WTC11 (cell line): Measurements from ENCODE around the gene SVEP1. TPM values are rescaled to one million over a fixed set of nuclear protein-coding genes. Genes with fewer than 3 reads are reported as not detected.

Experiments used
- ATAC-seq: fragments of 200-7000 bp; cut with Tn5 transposase; 2 replicates; pipeline ENCODE4 v1.10.0; 2021; ENCODE audit warnings: mild to moderate bottlenecking, moderate library complexity
- CTCF ChIA-PET: fragments of 300-600 bp; sonication (Branson Sonifier 250); formaldehyde crosslinking; loops from one replicate; lab custom pipeline; 2021; ENCODE audit warnings: antibody characterized with exemption; lab: Charles Lee
- POLR2A ChIA-PET: fragments of 350-600 bp; sonication (Branson Sonifier 250); formaldehyde crosslinking; loops from one replicate; lab custom pipeline; 2021; ENCODE audit warnings: antibody characterized with exemption; lab: Charles Lee
- DNase-seq: peaks from one replicate; pipeline ENCODE4 v3.0.0; 2021; ENCODE audit warnings: low spot score
- H3K27ac Mint-ChIP-seq: 2 replicates; pipeline ENCODE4 v1.8.0; 2021; ENCODE audit warnings: mixed read lengths
- H3K27me3 Mint-ChIP-seq: 2 replicates; pipeline ENCODE4 v1.8.0; 2021; ENCODE audit warnings: low read depth, mild to moderate bottlenecking, moderate library complexity, mixed read lengths
- H3K36me3 Mint-ChIP-seq: 2 replicates; pipeline ENCODE4 v1.8.0; 2021; ENCODE audit warnings: mixed read lengths
- H3K4me1 Mint-ChIP-seq: 2 replicates; pipeline ENCODE4 v1.8.0; 2022; ENCODE audit warnings: mixed read lengths
- H3K4me3 Mint-ChIP-seq: 2 replicates; pipeline ENCODE4 v1.8.0; 2021; ENCODE audit warnings: mild to moderate bottlenecking, moderate library complexity, mixed read lengths
- H3K9me3 Mint-ChIP-seq: 2 replicates; pipeline ENCODE4 v1.8.0; 2021; ENCODE audit warnings: mixed read lengths
- ATF1 ChIP-seq: sonication (generic); formaldehyde crosslinking; IDR thresholded peaks from 2 replicates; pipeline ENCODE4 v1.8.1; 2023; ENCODE audit warnings: mild to moderate bottlenecking, moderate library complexity, missing genetic modification reagents
- ESRRA ChIP-seq: sonication (generic); formaldehyde crosslinking; IDR thresholded peaks from 2 replicates; pipeline ENCODE4 v1.8.1; 2022; ENCODE audit warnings: mild to moderate bottlenecking, missing genetic modification reagents, borderline replicate concordance
- ETV6 ChIP-seq: sonication (generic); formaldehyde crosslinking; IDR thresholded peaks from 2 replicates; pipeline ENCODE4 v1.8.1; 2022; ENCODE audit warnings: mild to moderate bottlenecking, missing genetic modification reagents
- FOXK1 ChIP-seq: sonication (generic); formaldehyde crosslinking; IDR thresholded peaks from 2 replicates; pipeline ENCODE4 v1.8.0; 2022; ENCODE audit warnings: mild to moderate bottlenecking, moderate library complexity, missing genetic modification reagents
- GRHL2 ChIP-seq: fragments of 250-450 bp; sonication (Bioruptor Pico); IDR thresholded peaks from 2 replicates; pipeline ENCODE4 v1.8.0; 2022; ENCODE audit warnings: mild to moderate bottlenecking, moderate library complexity; ENCODE audit not compliant: insufficient replicate concordance, severe bottlenecking
- NR3C1 ChIP-seq: sonication (generic); formaldehyde crosslinking; conservative IDR thresholded peaks from 2 replicates; pipeline ENCODE4 v1.8.1; 2023; ENCODE audit warnings: low read depth, mild to moderate bottlenecking, missing genetic modification reagents
- SOX15 ChIP-seq: fragments of 250-450 bp; sonication (Bioruptor Pico); IDR thresholded peaks from 2 replicates; pipeline ENCODE4 v1.9.0; 2021; ENCODE audit warnings: mild to moderate bottlenecking
- SP1 ChIP-seq: sonication (generic); formaldehyde crosslinking; conservative IDR thresholded peaks from 2 replicates; pipeline ENCODE4 v1.8.1; 2022; ENCODE audit warnings: missing genetic modification reagents
- ZNF121 ChIP-seq: sonication (generic); formaldehyde crosslinking; IDR thresholded peaks from 2 replicates; pipeline ENCODE4 v1.8.0; 2023; ENCODE audit warnings: missing genetic modification reagents
- ZNF317 ChIP-seq: sonication (generic); formaldehyde crosslinking; IDR thresholded peaks from 2 replicates; pipeline ENCODE4 v1.8.1; 2023; ENCODE audit warnings: low read depth, mild to moderate bottlenecking, moderate library complexity, missing genetic modification reagents, borderline replicate concordance
- ZNF396 ChIP-seq: fragments of 250-450 bp; sonication (Bioruptor Pico); IDR thresholded peaks from 2 replicates; pipeline ENCODE4 v1.8.0; 2021; ENCODE audit warnings: mild to moderate bottlenecking, moderate library complexity, borderline replicate concordance
- total RNA-seq: library from RNA; stranded (reverse); gene quantifications from 3 replicates; pipeline ENCODE4 v1.2.3, GENCODE V29; 2021
- TF ChIP-seq, protein P1 (sequence below): sonication (generic); formaldehyde crosslinking; IDR thresholded peaks from 2 replicates; pipeline ENCODE4 v1.8.0; 2022; ENCODE audit warnings: missing genetic modification reagents
- TF ChIP-seq, protein P2 (sequence below): sonication (generic); formaldehyde crosslinking; conservative IDR thresholded peaks from 2 replicates; pipeline ENCODE4 v1.8.1; 2023; ENCODE audit warnings: mild to moderate bottlenecking, low read depth, missing genetic modification reagents, moderate library complexity
- TF ChIP-seq, protein P3 (sequence below): fragments of 250-450 bp; sonication (Bioruptor Pico); IDR thresholded peaks from 2 replicates; pipeline ENCODE4 v1.9.0; 2021; ENCODE audit warnings: mild to moderate bottlenecking
- TF ChIP-seq, protein P4 (sequence below): sonication (generic); formaldehyde crosslinking; IDR thresholded peaks from 2 replicates; pipeline ENCODE4 v1.8.0; 2022; ENCODE audit warnings: mild to moderate bottlenecking, missing genetic modification reagents
- TF ChIP-seq, protein P5 (sequence below): sonication (generic); formaldehyde crosslinking; IDR thresholded peaks from 2 replicates; pipeline ENCODE4 v1.8.1; 2023; ENCODE audit warnings: mild to moderate bottlenecking, missing genetic modification reagents
- TF ChIP-seq, protein P6 (sequence below): sonication (generic); formaldehyde crosslinking; conservative IDR thresholded peaks from 2 replicates; pipeline ENCODE4 v1.8.1; 2022; ENCODE audit warnings: mild to moderate bottlenecking, missing genetic modification reagents
- TF ChIP-seq, protein P7 (sequence below): fragments of 250-450 bp; sonication (Bioruptor Pico); IDR thresholded peaks from 2 replicates; pipeline ENCODE4 v1.9.0; 2021; ENCODE audit warnings: mild to moderate bottlenecking
- TF ChIP-seq, protein P8 (sequence below): sonication (generic); formaldehyde crosslinking; IDR thresholded peaks from 2 replicates; pipeline ENCODE4 v1.8.0; 2022; ENCODE audit warnings: mild to moderate bottlenecking, missing genetic modification reagents

The SVEP1 gene
- total RNA-seq, 1 experiment from 2014 or later: 0.74 TPM

DNA sequence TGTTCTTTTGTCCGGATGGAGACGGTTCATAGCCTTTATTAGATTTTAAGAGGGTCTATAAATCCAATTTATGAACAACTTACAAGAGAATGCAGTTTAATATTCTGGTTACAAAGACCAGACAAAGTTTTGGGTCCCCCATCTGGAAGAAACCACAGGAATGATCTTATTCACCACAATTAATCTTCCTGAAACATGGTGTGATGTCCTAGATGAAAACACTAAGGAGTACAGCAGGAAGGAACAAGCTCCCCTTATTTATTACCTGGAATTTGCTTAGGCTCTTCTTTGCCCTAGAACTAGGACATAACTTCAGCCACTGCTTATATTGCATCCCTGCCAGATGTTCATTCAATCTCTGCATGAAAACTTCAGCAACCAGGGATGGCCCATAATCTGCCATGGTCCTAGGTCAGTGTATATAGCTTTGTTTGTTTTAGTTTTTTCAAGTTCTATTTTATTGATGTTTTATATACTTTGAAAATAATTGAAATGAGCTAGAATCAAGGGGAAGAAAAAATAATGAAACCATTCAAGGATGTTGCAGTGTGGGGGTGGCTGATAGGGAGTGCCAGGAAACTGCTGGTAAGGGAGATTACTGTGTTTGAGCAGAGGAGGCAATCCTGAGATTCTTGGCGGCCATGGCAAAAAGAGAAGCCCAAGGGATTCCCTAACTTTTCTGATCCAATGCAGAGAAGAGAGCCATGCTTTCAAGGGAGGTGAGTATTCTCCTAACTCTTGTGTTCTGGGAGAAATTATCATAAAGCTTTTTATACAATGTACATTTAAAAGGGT, 258.7 kb downstream of the SVEP1 start (continued):
- TF ChIP-seq, protein P1, sequence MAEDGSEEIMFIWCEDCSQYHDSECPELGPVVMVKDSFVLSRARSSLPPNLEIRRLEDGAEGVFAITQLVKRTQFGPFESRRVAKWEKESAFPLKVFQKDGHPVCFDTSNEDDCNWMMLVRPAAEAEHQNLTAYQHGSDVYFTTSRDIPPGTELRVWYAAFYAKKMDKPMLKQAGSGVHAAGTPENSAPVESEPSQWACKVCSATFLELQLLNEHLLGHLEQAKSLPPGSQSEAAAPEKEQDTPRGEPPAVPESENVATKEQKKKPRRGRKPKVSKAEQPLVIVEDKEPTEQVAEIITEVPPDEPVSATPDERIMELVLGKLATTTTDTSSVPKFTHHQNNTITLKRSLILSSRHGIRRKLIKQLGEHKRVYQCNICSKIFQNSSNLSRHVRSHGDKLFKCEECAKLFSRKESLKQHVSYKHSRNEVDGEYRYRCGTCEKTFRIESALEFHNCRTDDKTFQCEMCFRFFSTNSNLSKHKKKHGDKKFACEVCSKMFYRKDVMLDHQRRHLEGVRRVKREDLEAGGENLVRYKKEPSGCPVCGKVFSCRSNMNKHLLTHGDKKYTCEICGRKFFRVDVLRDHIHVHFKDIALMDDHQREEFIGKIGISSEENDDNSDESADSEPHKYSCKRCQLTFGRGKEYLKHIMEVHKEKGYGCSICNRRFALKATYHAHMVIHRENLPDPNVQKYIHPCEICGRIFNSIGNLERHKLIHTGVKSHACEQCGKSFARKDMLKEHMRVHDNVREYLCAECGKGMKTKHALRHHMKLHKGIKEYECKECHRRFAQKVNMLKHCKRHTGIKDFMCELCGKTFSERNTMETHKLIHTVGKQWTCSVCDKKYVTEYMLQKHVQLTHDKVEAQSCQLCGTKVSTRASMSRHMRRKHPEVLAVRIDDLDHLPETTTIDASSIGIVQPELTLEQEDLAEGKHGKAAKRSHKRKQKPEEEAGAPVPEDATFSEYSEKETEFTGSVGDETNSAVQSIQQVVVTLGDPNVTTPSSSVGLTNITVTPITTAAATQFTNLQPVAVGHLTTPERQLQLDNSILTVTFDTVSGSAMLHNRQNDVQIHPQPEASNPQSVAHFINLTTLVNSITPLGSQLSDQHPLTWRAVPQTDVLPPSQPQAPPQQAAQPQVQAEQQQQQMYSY (CRISPR knock-in tag): no peak
- TF ChIP-seq FOXK1 (CRISPR knock-in tag) (no peak), ESRRA (CRISPR knock-in tag) (no peak)

DNA sequence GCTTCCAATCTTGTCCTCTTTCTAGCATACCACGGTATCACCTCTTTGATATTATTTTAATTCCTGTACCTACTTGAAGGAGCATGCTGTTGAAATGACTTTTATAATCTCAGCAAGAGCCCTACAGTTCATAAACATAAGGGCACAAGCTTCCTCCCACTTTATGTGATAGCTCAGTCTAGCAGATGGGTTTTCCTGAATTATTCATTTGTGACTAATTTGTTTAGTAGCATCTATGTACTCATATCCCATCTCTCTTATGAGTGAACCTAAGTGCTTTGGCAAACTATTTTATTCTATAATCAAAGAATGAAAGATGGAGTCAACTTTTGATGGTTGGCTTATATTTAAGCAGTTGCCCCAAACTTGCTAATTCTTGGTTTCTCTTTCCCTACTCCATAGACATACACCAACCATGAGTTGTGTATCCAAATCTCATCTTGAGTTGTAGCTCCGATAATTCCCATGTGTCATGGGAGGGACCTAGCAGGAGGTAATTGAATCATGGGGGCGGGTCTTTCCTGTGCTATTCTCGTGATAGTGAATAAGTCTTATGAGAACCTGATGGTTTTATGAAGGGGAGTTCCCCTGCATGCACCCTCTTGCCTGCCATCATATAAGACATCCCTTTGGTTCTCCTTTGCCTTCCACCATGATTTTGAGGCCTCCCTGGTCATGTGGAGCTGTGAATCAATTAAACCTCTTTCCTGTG, 259.6 kb downstream of the SVEP1 start:
- ATAC-seq: no peak
- ChIA-PET CTCF (no interaction called here), POLR2A (no interaction called here)
- Mint-ChIP-seq H3K27ac (no peak overlapping the region), H3K9me3 (no peaks in the 10 kb centered on the region; the same call in 1 of the 2 replicates), H3K4me1 (peaks cover 8% of the 10 kb centered on the region), H3K27me3 (no peaks in the 10 kb centered on the region)
- TF ChIP-seq, protein P2, sequence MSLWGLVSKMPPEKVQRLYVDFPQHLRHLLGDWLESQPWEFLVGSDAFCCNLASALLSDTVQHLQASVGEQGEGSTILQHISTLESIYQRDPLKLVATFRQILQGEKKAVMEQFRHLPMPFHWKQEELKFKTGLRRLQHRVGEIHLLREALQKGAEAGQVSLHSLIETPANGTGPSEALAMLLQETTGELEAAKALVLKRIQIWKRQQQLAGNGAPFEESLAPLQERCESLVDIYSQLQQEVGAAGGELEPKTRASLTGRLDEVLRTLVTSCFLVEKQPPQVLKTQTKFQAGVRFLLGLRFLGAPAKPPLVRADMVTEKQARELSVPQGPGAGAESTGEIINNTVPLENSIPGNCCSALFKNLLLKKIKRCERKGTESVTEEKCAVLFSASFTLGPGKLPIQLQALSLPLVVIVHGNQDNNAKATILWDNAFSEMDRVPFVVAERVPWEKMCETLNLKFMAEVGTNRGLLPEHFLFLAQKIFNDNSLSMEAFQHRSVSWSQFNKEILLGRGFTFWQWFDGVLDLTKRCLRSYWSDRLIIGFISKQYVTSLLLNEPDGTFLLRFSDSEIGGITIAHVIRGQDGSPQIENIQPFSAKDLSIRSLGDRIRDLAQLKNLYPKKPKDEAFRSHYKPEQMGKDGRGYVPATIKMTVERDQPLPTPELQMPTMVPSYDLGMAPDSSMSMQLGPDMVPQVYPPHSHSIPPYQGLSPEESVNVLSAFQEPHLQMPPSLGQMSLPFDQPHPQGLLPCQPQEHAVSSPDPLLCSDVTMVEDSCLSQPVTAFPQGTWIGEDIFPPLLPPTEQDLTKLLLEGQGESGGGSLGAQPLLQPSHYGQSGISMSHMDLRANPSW (CRISPR knock-in tag): no peak
- TF ChIP-seq NR3C1 (CRISPR knock-in tag) (no peak), SP1 (no peak), SOX15 (CRISPR knock-in tag) (no peak), ZNF317 (no peak), ETV6 (CRISPR knock-in tag) (no peak), ZNF396 (CRISPR knock-in tag) (no peak), GRHL2 (no peak), ATF1 (CRISPR knock-in tag) (no peak), ZNF121 (no peak)
- TF ChIP-seq, protein P3, sequence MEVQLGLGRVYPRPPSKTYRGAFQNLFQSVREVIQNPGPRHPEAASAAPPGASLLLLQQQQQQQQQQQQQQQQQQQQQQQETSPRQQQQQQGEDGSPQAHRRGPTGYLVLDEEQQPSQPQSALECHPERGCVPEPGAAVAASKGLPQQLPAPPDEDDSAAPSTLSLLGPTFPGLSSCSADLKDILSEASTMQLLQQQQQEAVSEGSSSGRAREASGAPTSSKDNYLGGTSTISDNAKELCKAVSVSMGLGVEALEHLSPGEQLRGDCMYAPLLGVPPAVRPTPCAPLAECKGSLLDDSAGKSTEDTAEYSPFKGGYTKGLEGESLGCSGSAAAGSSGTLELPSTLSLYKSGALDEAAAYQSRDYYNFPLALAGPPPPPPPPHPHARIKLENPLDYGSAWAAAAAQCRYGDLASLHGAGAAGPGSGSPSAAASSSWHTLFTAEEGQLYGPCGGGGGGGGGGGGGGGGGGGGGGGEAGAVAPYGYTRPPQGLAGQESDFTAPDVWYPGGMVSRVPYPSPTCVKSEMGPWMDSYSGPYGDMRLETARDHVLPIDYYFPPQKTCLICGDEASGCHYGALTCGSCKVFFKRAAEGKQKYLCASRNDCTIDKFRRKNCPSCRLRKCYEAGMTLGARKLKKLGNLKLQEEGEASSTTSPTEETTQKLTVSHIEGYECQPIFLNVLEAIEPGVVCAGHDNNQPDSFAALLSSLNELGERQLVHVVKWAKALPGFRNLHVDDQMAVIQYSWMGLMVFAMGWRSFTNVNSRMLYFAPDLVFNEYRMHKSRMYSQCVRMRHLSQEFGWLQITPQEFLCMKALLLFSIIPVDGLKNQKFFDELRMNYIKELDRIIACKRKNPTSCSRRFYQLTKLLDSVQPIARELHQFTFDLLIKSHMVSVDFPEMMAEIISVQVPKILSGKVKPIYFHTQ: no peak
- TF ChIP-seq, protein P4, sequence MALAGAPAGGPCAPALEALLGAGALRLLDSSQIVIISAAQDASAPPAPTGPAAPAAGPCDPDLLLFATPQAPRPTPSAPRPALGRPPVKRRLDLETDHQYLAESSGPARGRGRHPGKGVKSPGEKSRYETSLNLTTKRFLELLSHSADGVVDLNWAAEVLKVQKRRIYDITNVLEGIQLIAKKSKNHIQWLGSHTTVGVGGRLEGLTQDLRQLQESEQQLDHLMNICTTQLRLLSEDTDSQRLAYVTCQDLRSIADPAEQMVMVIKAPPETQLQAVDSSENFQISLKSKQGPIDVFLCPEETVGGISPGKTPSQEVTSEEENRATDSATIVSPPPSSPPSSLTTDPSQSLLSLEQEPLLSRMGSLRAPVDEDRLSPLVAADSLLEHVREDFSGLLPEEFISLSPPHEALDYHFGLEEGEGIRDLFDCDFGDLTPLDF: no peak
- TF ChIP-seq, protein P5, sequence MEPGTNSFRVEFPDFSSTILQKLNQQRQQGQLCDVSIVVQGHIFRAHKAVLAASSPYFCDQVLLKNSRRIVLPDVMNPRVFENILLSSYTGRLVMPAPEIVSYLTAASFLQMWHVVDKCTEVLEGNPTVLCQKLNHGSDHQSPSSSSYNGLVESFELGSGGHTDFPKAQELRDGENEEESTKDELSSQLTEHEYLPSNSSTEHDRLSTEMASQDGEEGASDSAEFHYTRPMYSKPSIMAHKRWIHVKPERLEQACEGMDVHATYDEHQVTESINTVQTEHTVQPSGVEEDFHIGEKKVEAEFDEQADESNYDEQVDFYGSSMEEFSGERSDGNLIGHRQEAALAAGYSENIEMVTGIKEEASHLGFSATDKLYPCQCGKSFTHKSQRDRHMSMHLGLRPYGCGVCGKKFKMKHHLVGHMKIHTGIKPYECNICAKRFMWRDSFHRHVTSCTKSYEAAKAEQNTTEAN (CRISPR knock-in tag): no peak
- TF ChIP-seq, protein P6, sequence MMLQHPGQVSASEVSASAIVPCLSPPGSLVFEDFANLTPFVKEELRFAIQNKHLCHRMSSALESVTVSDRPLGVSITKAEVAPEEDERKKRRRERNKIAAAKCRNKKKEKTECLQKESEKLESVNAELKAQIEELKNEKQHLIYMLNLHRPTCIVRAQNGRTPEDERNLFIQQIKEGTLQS (CRISPR knock-in tag): no peak
- TF ChIP-seq, protein P7, sequence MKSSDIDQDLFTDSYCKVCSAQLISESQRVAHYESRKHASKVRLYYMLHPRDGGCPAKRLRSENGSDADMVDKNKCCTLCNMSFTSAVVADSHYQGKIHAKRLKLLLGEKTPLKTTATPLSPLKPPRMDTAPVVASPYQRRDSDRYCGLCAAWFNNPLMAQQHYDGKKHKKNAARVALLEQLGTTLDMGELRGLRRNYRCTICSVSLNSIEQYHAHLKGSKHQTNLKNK (CRISPR knock-in tag): no peak
- TF ChIP-seq, protein P8, sequence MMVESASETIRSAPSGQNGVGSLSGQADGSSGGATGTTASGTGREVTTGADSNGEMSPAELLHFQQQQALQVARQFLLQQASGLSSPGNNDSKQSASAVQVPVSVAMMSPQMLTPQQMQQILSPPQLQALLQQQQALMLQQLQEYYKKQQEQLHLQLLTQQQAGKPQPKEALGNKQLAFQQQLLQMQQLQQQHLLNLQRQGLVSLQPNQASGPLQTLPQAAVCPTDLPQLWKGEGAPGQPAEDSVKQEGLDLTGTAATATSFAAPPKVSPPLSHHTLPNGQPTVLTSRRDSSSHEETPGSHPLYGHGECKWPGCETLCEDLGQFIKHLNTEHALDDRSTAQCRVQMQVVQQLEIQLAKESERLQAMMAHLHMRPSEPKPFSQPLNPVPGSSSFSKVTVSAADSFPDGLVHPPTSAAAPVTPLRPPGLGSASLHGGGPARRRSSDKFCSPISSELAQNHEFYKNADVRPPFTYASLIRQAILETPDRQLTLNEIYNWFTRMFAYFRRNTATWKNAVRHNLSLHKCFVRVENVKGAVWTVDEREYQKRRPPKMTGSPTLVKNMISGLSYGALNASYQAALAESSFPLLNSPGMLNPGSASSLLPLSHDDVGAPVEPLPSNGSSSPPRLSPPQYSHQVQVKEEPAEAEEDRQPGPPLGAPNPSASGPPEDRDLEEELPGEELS (CRISPR knock-in tag): no peak
- TF ChIP-seq, all 79 proteins: peak for 0
- no peak for DNase-seq
- Mint-ChIP-seq H3K4me3 (no peak overlapping the region), H3K36me3 (no peaks in the 10 kb centered on the region)
